ENCODE data around the gene PRPF18.

Gene PRPF18

DNA sequence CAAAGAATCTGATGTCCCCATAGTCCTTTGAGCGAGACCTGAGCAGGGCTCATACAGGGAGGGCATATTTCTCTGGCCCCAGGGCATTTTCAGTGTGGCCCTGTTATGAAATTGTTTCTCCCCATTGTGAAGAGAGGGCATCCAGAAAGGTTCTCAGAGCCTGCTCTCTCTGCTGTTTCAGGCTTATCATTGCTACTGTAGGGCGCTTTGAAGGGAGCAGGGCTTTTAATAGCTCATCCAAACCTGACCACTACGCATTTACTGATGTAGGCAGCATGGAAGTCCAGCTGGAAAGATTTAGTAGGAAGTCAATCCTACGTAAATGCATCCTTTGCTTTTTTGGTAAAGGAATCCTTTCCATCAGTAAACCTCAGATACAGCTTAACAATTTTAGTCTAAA, 68.1 kb downstream of the PRPF18 start:
- TF ChIP-seq HDGF (IDR thresholded peaks at IDR 0.05; ENCODE audit: borderline replicate concordance): no peak
- TF ChIP-seq NFRKB (IDR thresholded peaks at IDR 0.05): no peak
- TF ChIP-seq TARDBP (IDR thresholded peaks at IDR 0.05): no peak
- no peak for TF ChIP-seq ELF4 (IDR thresholded peaks at IDR 0.05)
- TF ChIP-seq CTBP1 (IDR thresholded peaks at IDR 0.05; ENCODE audit: borderline replicate concordance): no peak
- TF ChIP-seq ZNF384 (IDR thresholded peaks at IDR 0.05): no peak
- no peak for TF ChIP-seq SUZ12 (IDR thresholded peaks at IDR 0.05)
- no peak for TF ChIP-seq SP1 (IDR thresholded peaks at IDR 0.05)
- TF ChIP-seq L3MBTL2 (conservative IDR thresholded peaks at IDR 0.05): no peak
- ChIA-PET CTCF (no interaction called here), POLR2A (no interaction called here)
- no peak for DNase-seq (ENCODE audit: extremely low spot score)

DNA sequence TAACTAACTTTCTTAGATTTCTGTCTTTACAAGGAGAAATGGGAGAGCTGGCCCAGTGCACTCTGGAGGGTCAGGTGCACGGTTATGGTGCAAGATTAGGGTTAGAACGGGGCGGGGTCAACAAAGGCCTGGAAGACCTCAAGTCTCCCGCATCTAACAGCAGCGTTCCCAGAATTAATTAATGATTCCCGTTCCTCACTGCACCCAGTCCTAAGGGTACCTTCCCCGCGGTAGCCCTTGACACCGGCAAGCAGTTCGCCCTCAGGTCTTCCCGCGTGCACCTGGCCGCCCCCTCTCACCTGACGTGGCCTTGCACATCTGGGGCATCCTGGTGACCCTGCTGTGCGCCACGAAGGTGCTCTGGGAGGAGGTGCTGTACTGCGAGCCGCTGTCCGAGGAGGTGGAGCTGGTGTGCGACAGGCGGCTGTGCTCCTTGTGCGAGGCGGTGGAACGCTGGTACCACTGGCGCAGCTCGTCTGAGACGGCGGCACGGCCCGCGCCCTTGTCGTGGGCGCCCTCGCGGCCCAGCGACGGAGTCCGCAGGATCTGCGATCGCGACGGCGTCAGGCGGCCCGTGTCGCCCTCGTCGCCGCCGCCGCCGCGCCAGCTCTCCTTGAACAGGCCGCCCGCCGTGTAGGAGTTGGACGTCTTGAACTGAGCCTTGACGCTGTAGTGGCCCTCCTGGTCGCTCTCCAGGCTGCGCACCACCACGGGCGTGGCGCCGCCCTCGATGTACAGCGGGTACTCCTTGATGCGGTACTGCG, 69.8 kb downstream of the PRPF18 start:
- TF ChIP-seq SP1 (IDR thresholded peaks at IDR 0.05) (no peak), ARNT (IDR thresholded peaks at IDR 0.05) (no peak), BHLHE40 (IDR thresholded peaks at IDR 0.05; ENCODE audit: borderline replicate concordance) (no peak), CTBP1 (IDR thresholded peaks at IDR 0.05; ENCODE audit: borderline replicate concordance) (no peak), TARDBP (IDR thresholded peaks at IDR 0.05) (no peak), FOXA1 (IDR thresholded peaks at IDR 0.05) (no peak), FOXK2 (IDR thresholded peaks at IDR 0.05) (no peak), ZNF384 (IDR thresholded peaks at IDR 0.05) (no peak), FOXM1 (IDR thresholded peaks at IDR 0.05; ENCODE audit: borderline replicate concordance) (no peak), HDGF (IDR thresholded peaks at IDR 0.05; ENCODE audit: borderline replicate concordance) (no peak), ELF4 (IDR thresholded peaks at IDR 0.05) (no peak), LEF1 (IDR thresholded peaks at IDR 0.05; ENCODE audit: borderline replicate concordance) (no peak), SUZ12 (IDR thresholded peaks at IDR 0.05) (no peak), PKNOX1 (IDR thresholded peaks at IDR 0.05) (no peak), NFRKB (IDR thresholded peaks at IDR 0.05) (no peak), L3MBTL2 (conservative IDR thresholded peaks at IDR 0.05) (no peak)
- POLR2A ChIA-PET: no interaction called here
- CTCF ChIA-PET: interaction anchor here (0.6 kb wide), 1 partner anchor 119 kb away, joined by 5 read pairs; no protein-coding TSS in a partner anchor
- DNase-seq (ENCODE audit: extremely low spot score): no peak

- POLR2A ChIA-PET: no interaction called here
- TF ChIP-seq FOXM1 (IDR thresholded peaks at IDR 0.05; ENCODE audit: borderline replicate concordance) (no peak), SP1 (IDR thresholded peaks at IDR 0.05) (no peak), CTBP1 (IDR thresholded peaks at IDR 0.05; ENCODE audit: borderline replicate concordance) (no peak), SUZ12 (IDR thresholded peaks at IDR 0.05) (no peak), TARDBP (IDR thresholded peaks at IDR 0.05) (no peak), HDGF (IDR thresholded peaks at IDR 0.05; ENCODE audit: borderline replicate concordance) (no peak), L3MBTL2 (conservative IDR thresholded peaks at IDR 0.05) (no peak), FOXA1 (IDR thresholded peaks at IDR 0.05) (no peak), PKNOX1 (IDR thresholded peaks at IDR 0.05) (no peak), LEF1 (IDR thresholded peaks at IDR 0.05; ENCODE audit: borderline replicate concordance) (no peak), NFRKB (IDR thresholded peaks at IDR 0.05) (no peak), ZNF384 (IDR thresholded peaks at IDR 0.05) (no peak), ARNT (IDR thresholded peaks at IDR 0.05) (no peak), FOXK2 (IDR thresholded peaks at IDR 0.05) (no peak), ELF4 (IDR thresholded peaks at IDR 0.05) (no peak), BHLHE40 (IDR thresholded peaks at IDR 0.05; ENCODE audit: borderline replicate concordance) (no peak)
- CTCF ChIA-PET: interaction anchor here (0.6 kb wide), 1 partner anchor 120 kb away, joined by 5 read pairs; no protein-coding TSS in a partner anchor
- DNase-seq (ENCODE audit: extremely low spot score): no peak
These were observed 70.4 kb downstream of the PRPF18 start for GRCh38 chr10:13657101-13657680.

- TF ChIP-seq ELF4 (IDR thresholded peaks at IDR 0.05) (no peak), ZNF384 (IDR thresholded peaks at IDR 0.05) (no peak), CTBP1 (IDR thresholded peaks at IDR 0.05; ENCODE audit: borderline replicate concordance) (no peak), FOXA1 (IDR thresholded peaks at IDR 0.05) (no peak), FOXK2 (IDR thresholded peaks at IDR 0.05) (no peak), NFRKB (IDR thresholded peaks at IDR 0.05) (no peak), ARNT (IDR thresholded peaks at IDR 0.05) (no peak), TARDBP (IDR thresholded peaks at IDR 0.05) (no peak), SUZ12 (IDR thresholded peaks at IDR 0.05) (no peak), FOXM1 (IDR thresholded peaks at IDR 0.05; ENCODE audit: borderline replicate concordance) (no peak), SP1 (IDR thresholded peaks at IDR 0.05) (no peak), HDGF (IDR thresholded peaks at IDR 0.05; ENCODE audit: borderline replicate concordance) (no peak), BHLHE40 (IDR thresholded peaks at IDR 0.05; ENCODE audit: borderline replicate concordance) (no peak), PKNOX1 (IDR thresholded peaks at IDR 0.05) (no peak)
- ChIA-PET CTCF (no interaction called here), POLR2A (no interaction called here)
- DNase-seq (ENCODE audit: extremely low spot score): no peak
These were observed 71.5 kb downstream of the PRPF18 start for GRCh38 chr10:13658264-13658663.

DNA sequence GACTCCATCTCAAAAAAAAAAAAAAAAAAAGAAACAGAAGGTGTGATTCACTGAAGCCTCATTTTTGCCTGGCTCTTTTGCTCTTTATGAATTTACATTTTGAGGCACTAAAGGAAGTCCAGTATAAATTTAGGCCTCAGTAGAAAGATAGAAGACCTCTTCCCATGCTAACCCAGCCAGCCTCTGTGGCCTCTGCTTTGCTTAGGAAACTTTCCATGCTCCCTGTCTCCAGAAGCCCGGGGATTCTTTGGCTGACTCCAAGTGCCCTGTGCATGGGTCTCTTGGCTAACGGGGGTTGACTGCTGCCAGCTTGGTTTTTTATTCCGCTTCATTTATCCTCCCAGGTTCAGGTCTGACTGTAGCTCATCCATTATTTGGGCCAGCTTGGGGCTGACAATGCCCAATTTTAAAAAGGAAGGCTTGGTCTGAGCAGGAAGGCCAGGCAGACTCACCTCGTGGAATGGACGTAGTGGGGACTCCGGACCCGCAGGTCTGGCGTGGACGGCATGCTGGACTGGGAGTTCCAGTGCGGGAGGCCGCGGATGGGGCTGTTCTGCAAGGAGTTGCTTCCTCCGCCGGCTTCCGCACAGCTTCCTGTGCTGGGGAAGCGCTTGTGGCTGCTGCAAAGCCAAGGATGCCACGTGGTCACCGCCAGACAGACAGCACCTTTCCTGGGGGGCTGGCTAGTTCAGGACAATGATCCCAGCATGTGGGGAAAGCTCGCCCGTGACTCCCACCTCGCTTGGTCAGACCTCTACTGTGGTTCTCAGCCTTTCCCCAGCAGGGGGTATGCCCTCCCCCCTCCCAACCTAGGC, 72.3 kb downstream of the PRPF18 start:
- TF ChIP-seq ARNT (IDR thresholded peaks at IDR 0.05): no peak
- no peak for TF ChIP-seq SUZ12 (IDR thresholded peaks at IDR 0.05)
- TF ChIP-seq ELF4 (IDR thresholded peaks at IDR 0.05): no peak
- no peak for TF ChIP-seq TARDBP (IDR thresholded peaks at IDR 0.05)
- TF ChIP-seq LEF1 (IDR thresholded peaks at IDR 0.05; ENCODE audit: borderline replicate concordance): no peak
- TF ChIP-seq FOXK2 (IDR thresholded peaks at IDR 0.05): no peak
- no peak for TF ChIP-seq ZNF384 (IDR thresholded peaks at IDR 0.05)
- TF ChIP-seq FOXA1 (IDR thresholded peaks at IDR 0.05): no peak
- no peak for TF ChIP-seq BHLHE40 (IDR thresholded peaks at IDR 0.05; ENCODE audit: borderline replicate concordance)
- DNase-seq (ENCODE audit: extremely low spot score): no peak
- ChIA-PET CTCF (interaction anchor here (1.0 to 1.4 kb wide), 6 partner anchors 13 to 118 kb away, joined by 3 to 7 read pairs (median 3); no protein-coding TSS in a partner anchor), POLR2A (no interaction called here)
